ENCODE data around the gene XXYLT1. TPM values are rescaled to one million over a fixed set of nuclear protein-coding genes. Genes with fewer than 3 reads are reported as not detected.

XXYLT1 gene
- total and polyA plus RNA-seq, 10 of the 15 experiments (the other 5 are each of a cell fraction or from before 2014, with no cell fraction given) = 1.2 to 14.2 (median 9.3) TPM

GRCh38 chr3:195307711-195308110 is 36.8 kb upstream of the XXYLT1 start:
- no peak for TF ChIP-seq DPF2 (IDR thresholded peaks at IDR 0.05)
- 0 out of 2 replicates have a peak, but pooled peaks have one; percentile 19 for TF ChIP-seq ATF7 (IDR thresholded peaks at IDR 0.05; ENCODE audit: low read depth)
- ChIA-PET RAD21 (ENCODE audit: unreplicated experiment) (interaction anchor here (0.6 to 1.0 kb wide), 2 partner anchors 36 to 78 kb away, joined by 3 read pairs; partner anchors contain the start of gene XXYLT1), CTCF (interaction anchor here (0.6 to 3.3 kb wide), 5 partner anchors 10 to 226 kb away, joined by 3 to 9 read pairs (median 3); partner anchors contain the start of gene XXYLT1), SMC1A (ENCODE audit: uncharacterized antibody, unreplicated experiment) (interaction anchor here (0.6 to 1.6 kb wide), 6 partner anchors 10 to 215 kb away, joined by 3 to 6 read pairs (median 4); partner anchors contain the start of gene XXYLT1), POLR2A (interaction anchor here (0.8 kb wide), 1 partner anchor 22 kb away, joined by 3 read pairs; no protein-coding TSS in a partner anchor)
- Histone ChIP-seq H4K20me1 (ENCODE audit: control insufficient read depth, insufficient read depth) (no peaks in the 10 kb centered on the region), H3K4me1 (ENCODE audit: control insufficient read depth, insufficient read depth, low read length) (no peaks in the 10 kb centered on the region), H2AFZ (ENCODE audit: control insufficient read depth, low read depth, low read length) (no peak overlapping the region), H3K27me3 (replicated peaks in 1 of 2; ENCODE audit: control insufficient read depth in 2 of 2, insufficient read depth in 2 of 2, low read length in 1 of 2) (no peaks in the 10 kb centered on the region), H3K9ac (ENCODE audit: control insufficient read depth, insufficient read depth, low read length) (no peak overlapping the region), H3K9me3 (replicated peaks; ENCODE audit: control insufficient read depth, insufficient read depth, low read length) (no peaks in the 10 kb centered on the region), H3K79me2 (ENCODE audit: control insufficient read depth, insufficient read depth, low read length) (no peaks in the 10 kb centered on the region), H3K36me3 (ENCODE audit: control insufficient read depth in 2 of 2, insufficient read depth in 2 of 2, low read length in 1 of 2) (peaks cover 0 to 16% of the 10 kb centered on the region in 2 experiments; a peak in 3 of 4 replicates), H3K4me2 (ENCODE audit: control insufficient read depth, insufficient read depth) (no peak overlapping the region), H3K4me3 (no peak overlapping the region), H3K27ac (ENCODE audit: control insufficient read depth, insufficient read depth) (no peak overlapping the region)
- ATAC-seq (peak; percentile 57), FAIRE-seq (no peak), DNase-seq (ENCODE audit: low read depth, low spot score) (no peak)
- in situ Hi-C loops (cut with MboI) (no loop called here), intact Hi-C loops (cut with micrococcal nuclease; ENCODE audit: unreplicated experiment) (no loop called here)
- no TSS peak for BruUV-seq (replicated peaks)

GRCh38 chr3:195306369-195306768 is 35.4 kb upstream of the XXYLT1 start:
- Histone ChIP-seq H3K9me3 (replicated peaks; ENCODE audit: control insufficient read depth, insufficient read depth, low read length) (no peaks in the 10 kb centered on the region), H3K4me3 (no peak overlapping the region), H3K36me3 (ENCODE audit: control insufficient read depth in 2 of 2, insufficient read depth in 2 of 2, low read length in 1 of 2) (peaks cover 0 to 20% of the 10 kb centered on the region in 2 experiments), H3K27me3 (replicated peaks in 1 of 2; ENCODE audit: control insufficient read depth in 2 of 2, insufficient read depth in 2 of 2, low read length in 1 of 2) (no peaks in the 10 kb centered on the region), H4K20me1 (ENCODE audit: control insufficient read depth, insufficient read depth) (no peaks in the 10 kb centered on the region), H3K4me1 (ENCODE audit: control insufficient read depth, insufficient read depth, low read length) (no peaks in the 10 kb centered on the region), H2AFZ (ENCODE audit: control insufficient read depth, low read depth, low read length) (no peak overlapping the region), H3K27ac (ENCODE audit: control insufficient read depth, insufficient read depth) (no peak overlapping the region), H3K9ac (ENCODE audit: control insufficient read depth, insufficient read depth, low read length) (no peak overlapping the region), H3K4me2 (ENCODE audit: control insufficient read depth, insufficient read depth) (no peak overlapping the region), H3K79me2 (ENCODE audit: control insufficient read depth, insufficient read depth, low read length) (no peaks in the 10 kb centered on the region)
- TF ChIP-seq E2F4 (IDR thresholded peaks at IDR 0.05; ENCODE audit: low read depth, low read length) (no peak), CTCF (IDR thresholded peaks at IDR 0.05 in 2 of 3, conservative IDR thresholded peaks at IDR 0.05 in 1 of 3; ENCODE audit: control insufficient read depth in 2 of 3, extremely low read depth in 1 of 3, insufficient read depth in 1 of 3, low read depth in 3 of 3, low read length in 3 of 3) (no peak), KDM1A (IDR thresholded peaks at IDR 0.05; ENCODE audit: borderline replicate concordance) (no peak), IRF3 (IDR thresholded peaks at IDR 0.05) (no peak)
- RAD21 ChIA-PET (ENCODE audit: unreplicated experiment) = interaction anchor here (1.4 kb wide), 1 partner anchor 35 kb away, joined by 4 read pairs; the partner anchor contains the start of gene XXYLT1
- POLR2A ChIA-PET = interaction anchor here (0.6 kb wide), 1 partner anchor 109 kb away, joined by 3 read pairs; no protein-coding TSS in a partner anchor
- intact Hi-C loops (cut with micrococcal nuclease; ENCODE audit: unreplicated experiment) (no loop called here), in situ Hi-C loops (cut with MboI) (no loop called here)
- CTCF ChIA-PET = interaction anchor here (1.9 kb wide), 1 partner anchor 35 kb away, joined by 9 read pairs; the partner anchor contains the start of gene XXYLT1
- SMC1A ChIA-PET (ENCODE audit: uncharacterized antibody, unreplicated experiment) = interaction anchor here (0.9 kb wide), 1 partner anchor 89 kb away, joined by 3 read pairs; no protein-coding TSS in a partner anchor
- no peak for ATAC-seq
- WGBS (ENCODE audit: insufficient coverage, insufficient replicate concordance, low lambda C conversion rate, missing lambda C conversion rate) = 97% methylated on average over 4 of the region's 4 CpGs
- no peak for DNase-seq (ENCODE audit: low read depth, low spot score)
- FAIRE-seq = no peak
- BruUV-seq (replicated peaks) = no TSS peak
